Measurements from ENCODE around the gene TCTA.

Gene TCTA

DNA sequence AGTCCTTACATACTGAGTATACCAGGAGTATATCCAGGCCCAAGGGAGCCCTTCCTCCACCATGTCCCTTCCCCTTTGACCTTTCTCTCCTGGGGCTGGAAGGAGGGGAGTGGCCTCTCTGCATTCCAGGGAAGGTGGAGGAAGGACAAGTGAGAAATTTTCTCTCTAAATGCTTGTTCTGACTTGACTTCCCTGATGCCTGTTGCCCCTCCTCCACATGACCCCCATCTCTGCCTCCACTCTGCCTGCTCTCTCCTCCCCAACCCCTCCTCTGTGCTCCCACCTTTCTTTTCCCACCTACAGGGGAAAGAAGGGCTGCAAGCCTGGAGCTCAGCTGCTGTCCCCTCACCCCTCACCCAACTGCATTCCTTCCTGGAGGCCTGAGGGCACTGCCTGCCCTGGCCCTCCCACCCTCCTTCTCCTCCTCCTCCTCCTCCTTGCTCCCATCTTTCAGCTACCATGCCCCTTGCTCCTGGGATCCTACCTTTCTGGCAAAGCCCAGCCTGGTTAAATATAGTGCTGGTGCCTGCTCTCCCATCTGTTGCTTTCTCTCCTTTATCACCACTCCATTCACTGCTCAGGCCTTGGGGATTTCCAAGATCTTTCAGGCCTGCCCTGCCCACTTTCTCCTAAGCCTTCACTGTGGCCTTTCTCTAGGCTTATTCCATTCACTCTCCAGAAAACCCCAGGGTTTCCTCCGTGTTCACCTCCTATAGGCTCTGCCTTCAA lies 49.4 kb downstream of the TCTA start:
- DNase-seq = no peak

DNA sequence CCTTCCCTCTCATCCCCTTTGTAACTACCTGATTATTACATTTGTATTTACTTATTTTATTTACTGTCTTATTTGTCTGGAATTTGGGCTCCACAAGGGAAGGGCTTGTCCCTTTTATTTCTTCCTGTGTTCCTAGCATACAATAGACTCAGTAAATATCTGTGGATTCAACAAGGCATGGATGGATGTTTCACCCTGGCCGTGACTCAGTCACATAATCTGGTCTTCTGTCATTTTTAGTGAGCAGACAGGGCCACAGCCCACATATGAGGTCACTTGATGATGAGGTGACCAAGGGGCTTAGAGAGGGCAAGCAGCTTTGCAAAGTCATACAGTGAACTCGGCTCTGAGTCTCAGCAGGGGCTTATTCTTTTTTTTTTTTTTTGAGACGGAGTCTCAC lies 50.0 kb downstream of the TCTA start:
- no peak for DNase-seq

DNA sequence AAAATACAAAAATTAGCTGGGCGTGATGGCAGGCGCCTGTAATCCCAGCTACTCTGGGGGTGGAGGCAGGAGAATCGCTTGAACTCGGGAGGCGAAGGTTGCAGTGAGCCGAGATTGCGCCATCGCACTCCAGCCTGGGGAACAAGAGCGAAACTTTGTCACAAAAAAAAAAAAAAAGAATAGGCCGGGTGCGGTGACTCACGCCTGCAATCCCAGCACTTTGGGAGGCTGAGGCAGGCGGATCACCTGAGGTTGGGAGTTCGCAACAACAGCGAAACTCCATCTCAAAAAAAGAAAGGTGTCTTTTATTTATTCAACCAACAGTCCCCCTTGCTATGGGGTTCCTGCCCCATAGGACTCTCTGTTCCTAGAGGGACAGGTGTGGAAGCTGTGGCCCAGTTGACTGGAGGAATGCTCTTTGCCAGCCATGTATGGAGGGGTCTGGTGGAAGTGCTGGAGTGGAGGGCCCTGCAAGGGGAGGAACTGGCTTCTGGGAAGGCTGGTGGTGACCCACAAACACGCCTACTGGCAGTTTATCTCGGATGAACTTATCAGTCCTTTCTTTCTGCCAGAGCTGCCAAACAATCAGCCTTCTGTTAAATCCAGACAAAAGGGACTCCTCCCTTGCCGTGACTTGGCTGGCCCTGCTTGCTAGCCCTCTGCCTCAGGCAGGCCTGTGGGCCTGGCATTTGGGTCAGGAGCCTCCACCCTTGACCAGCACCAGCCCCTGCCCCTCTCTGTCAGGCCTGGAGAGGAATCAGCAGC lies 53.2 kb downstream of the TCTA start:
- DNase-seq = no peak

All from NCI-H2081 treated with DMSO at 0.1 percent for 48 hours (cell line).